PC-3 (cell line): Measurements from ENCODE around the gene HSPA12B. TPM values are rescaled to one million over a fixed set of nuclear protein-coding genes. Genes with fewer than 3 reads are reported as not detected.
A peak's percentile ranks its signal among the peaks of the same experiment; 100 is the strongest.

Source experiments
- ATAC-seq: fragments of 200-7000 bp; cut with Tn5 transposase; 2 replicates; pipeline ENCODE4 v1.9.1; 2020; ENCODE audit warnings: mild to moderate bottlenecking, moderate library complexity
- BruUV-seq: library from RNA; stranded (reverse); fragments of 400-500 nt; replicated peaks from 2 replicates; lab custom pipeline; 2021; lab: Mats Ljungman, UMichigan
- CTCF ChIA-PET: fragments of 300-600 bp; sonication (Branson Sonifier 250); formaldehyde crosslinking; loops from one replicate; lab custom pipeline; 2022; ENCODE audit warnings: antibody characterized with exemption; lab: Charles Lee
- POLR2A ChIA-PET: fragments of 300-600 bp; sonication (Branson Sonifier 250); formaldehyde crosslinking; loops from one replicate; lab custom pipeline; 2022; ENCODE audit warnings: antibody characterized with exemption; ENCODE audit not compliant: unreplicated experiment; lab: Charles Lee
- DNase-seq: peaks from one replicate; pipeline ENCODE4 v3.0.0-alpha.2; 2015
- H2AFZ ChIP-seq: fragments of 300-600 bp; sonication (generic); 2 replicates; pipeline ENCODE4 v1.6.0; 2016; ENCODE audit warnings: antibody characterized with exemption, low read length
- H3F3A ChIP-seq: fragments of 300-600 bp; sonication (generic); one replicate; pipeline ENCODE4 v1.6.0; 2017; ENCODE audit warnings: antibody characterized with exemption, low read length, control low read depth, mild to moderate bottlenecking; ENCODE audit not compliant: unreplicated experiment
- H3K27ac ChIP-seq: fragments of 300-600 bp; sonication (generic); 2 replicates; pipeline ENCODE4 v1.5.1; 2016; ENCODE audit warnings: mild to moderate bottlenecking, low read length
- H3K27me3 ChIP-seq: fragments of 300-600 bp; sonication (generic); 2 replicates; pipeline ENCODE4 v1.6.1; 2016; ENCODE audit warnings: low read length, mixed read lengths
- H3K36me3 ChIP-seq: fragments of 300-600 bp; sonication (generic); 2 replicates; pipeline ENCODE4 v1.6.1; 2016; ENCODE audit warnings: low read depth, mixed run types, low read length, mixed read lengths
- H3K4me1 ChIP-seq: fragments of 300-600 bp; sonication (generic); 2 replicates; pipeline ENCODE4 v1.5.1; 2016; ENCODE audit warnings: low read length; ENCODE audit not compliant: insufficient read depth
- H3K4me2 ChIP-seq: fragments of 300-600 bp; sonication (generic); 2 replicates; pipeline ENCODE4 v1.6.0; 2016; ENCODE audit warnings: low read length
- H3K4me3 ChIP-seq: fragments of 300-600 bp; sonication (generic); 2 replicates; pipeline ENCODE4 v1.5.1; 2016; ENCODE audit warnings: mild to moderate bottlenecking, low read length, mixed read lengths
- H3K79me2 ChIP-seq: fragments of 300-600 bp; sonication (generic); 2 replicates; pipeline ENCODE4 v1.6.1; 2017; ENCODE audit warnings: low read length, mixed read lengths
- H3K9ac ChIP-seq: fragments of 300-600 bp; sonication (generic); 2 replicates; pipeline ENCODE4 v1.6.0; 2016; ENCODE audit warnings: mild to moderate bottlenecking, low read length
- H3K9me2 ChIP-seq: fragments of 300-600 bp; sonication (generic); replicated peaks from 2 replicates; pipeline ENCODE4 v1.6.1; 2016; ENCODE audit warnings: mixed run types, low read length, mixed read lengths
- H3K9me3 ChIP-seq: fragments of 300-600 bp; sonication (generic); 2 replicates; pipeline ENCODE4 v1.6.1; 2016; ENCODE audit warnings: low read length, mixed read lengths
- H4K20me1 ChIP-seq: fragments of 300-600 bp; sonication (generic); 2 replicates; pipeline ENCODE4 v1.6.1; 2016; ENCODE audit warnings: low read length, mixed read lengths
- CTCF ChIP-seq: fragments of 300-600 bp; sonication (generic); conservative IDR thresholded peaks from 2 replicates; pipeline ENCODE4 v1.5.1; 2017; ENCODE audit warnings: antibody characterized with exemption, low read depth, mild to moderate bottlenecking, low read length
- EZH2 ChIP-seq: fragments of 300-600 bp; sonication (generic); IDR thresholded peaks from one replicate; pipeline ENCODE4 v1.6.1; 2017; ENCODE audit warnings: antibody characterized with exemption, mild to moderate bottlenecking, low read length; ENCODE audit not compliant: unreplicated experiment
- EZH2phosphoT487 ChIP-seq: fragments of 300-600 bp; sonication (generic); IDR thresholded peaks from 2 replicates; pipeline ENCODE4 v1.6.1; 2018; ENCODE audit warnings: mild to moderate bottlenecking, antibody characterized with exemption, low read length, borderline replicate concordance
- intact Hi-C: fragments of 100-400 bp; cut with micrococcal nuclease; formaldehyde crosslinking; loops from 2 replicates; pipeline ENCODE4 v1.9.0; 2023
- total RNA-seq: library from RNA; depleted of rRNA; stranded (reverse); fragments of >200 nt; gene quantifications from 2 replicates; pipeline ENCODE4 v1.2.3, GENCODE V29; 2014

HSPA12B gene
- total RNA-seq, 1 experiment from 2014 or later = not detected

- H3K4me1 ChIP-seq = no peaks in the 10 kb centered on the region
- no peaks in the 10 kb centered on the region for H3K9me3 ChIP-seq
- no peaks in the 10 kb centered on the region for H3K27me3 ChIP-seq
- H3K9ac ChIP-seq = no peak overlapping the region
- H3K79me2 ChIP-seq = no peaks in the 10 kb centered on the region
- POLR2A ChIA-PET = no interaction called here
- H3K36me3 ChIP-seq = peaks cover 9% of the 10 kb centered on the region; the same call in 1 of the 2 replicates
- no TSS peak for BruUV-seq
- no peak overlapping the region for H3K4me2 ChIP-seq
- DNase-seq = no peak
- no peaks in the 10 kb centered on the region for H4K20me1 ChIP-seq
- no peak overlapping the region for H3K27ac ChIP-seq
- CTCF ChIA-PET = interaction anchor here (0.6 kb wide), 2 partner anchors 31 to 72 kb away, joined by 3 to 5 read pairs; partner anchors contain the start of gene SPEF1
- no peaks in the 10 kb centered on the region for H3F3A ChIP-seq
- H3K4me3 ChIP-seq = no peak overlapping the region
- ATAC-seq = peak; percentile 18
- no peak overlapping the region for H2AFZ ChIP-seq
- TF ChIP-seq CTCF (peak; percentile 72), EZH2phosphoT487 (no peak)
- H3K9me2 ChIP-seq = no peaks in the 10 kb centered on the region
- intact Hi-C loops = no loop called here
Measured at GRCh38 chr20:3749689-3750531, 17.4 kb downstream of the HSPA12B start.

GRCh38 chr20:3751305-3751674 lies 18.8 kb downstream of the HSPA12B start:
- ChIA-PET POLR2A (interaction anchor here (0.5 kb wide), 1 partner anchor 1480 kb away, joined by 3 read pairs; no protein-coding TSS in a partner anchor), CTCF (no interaction called here)
- no TSS peak for BruUV-seq
- Histone ChIP-seq H3K27ac (no peak overlapping the region), H3K4me2 (no peak overlapping the region), H2AFZ (no peak overlapping the region), H3K9me3 (no peaks in the 10 kb centered on the region), H3K4me1 (no peaks in the 10 kb centered on the region), H3K27me3 (no peaks in the 10 kb centered on the region), H3K36me3 (peaks cover 9% of the 10 kb centered on the region; the same call in 1 of the 2 replicates), H4K20me1 (no peaks in the 10 kb centered on the region), H3F3A (no peaks in the 10 kb centered on the region), H3K9ac (no peak overlapping the region), H3K9me2 (no peaks in the 10 kb centered on the region), H3K79me2 (no peaks in the 10 kb centered on the region), H3K4me3 (no peak overlapping the region)
- ATAC-seq = no peak
- intact Hi-C loops = no loop called here
- no peak for DNase-seq
- TF ChIP-seq EZH2 = no peak
- TF ChIP-seq CTCF = no peak
- no peak for TF ChIP-seq EZH2phosphoT487
